Medulla oblongata (tissue), 1 donor: ENCODE results near the gene MAZ.

Source experiments
- DNase-seq: peaks from one replicate; pipeline ENCODE4 v3.0.0-alpha.2; 2015; ENCODE audit errors: extremely low spot score

MAZ gene

DNA sequence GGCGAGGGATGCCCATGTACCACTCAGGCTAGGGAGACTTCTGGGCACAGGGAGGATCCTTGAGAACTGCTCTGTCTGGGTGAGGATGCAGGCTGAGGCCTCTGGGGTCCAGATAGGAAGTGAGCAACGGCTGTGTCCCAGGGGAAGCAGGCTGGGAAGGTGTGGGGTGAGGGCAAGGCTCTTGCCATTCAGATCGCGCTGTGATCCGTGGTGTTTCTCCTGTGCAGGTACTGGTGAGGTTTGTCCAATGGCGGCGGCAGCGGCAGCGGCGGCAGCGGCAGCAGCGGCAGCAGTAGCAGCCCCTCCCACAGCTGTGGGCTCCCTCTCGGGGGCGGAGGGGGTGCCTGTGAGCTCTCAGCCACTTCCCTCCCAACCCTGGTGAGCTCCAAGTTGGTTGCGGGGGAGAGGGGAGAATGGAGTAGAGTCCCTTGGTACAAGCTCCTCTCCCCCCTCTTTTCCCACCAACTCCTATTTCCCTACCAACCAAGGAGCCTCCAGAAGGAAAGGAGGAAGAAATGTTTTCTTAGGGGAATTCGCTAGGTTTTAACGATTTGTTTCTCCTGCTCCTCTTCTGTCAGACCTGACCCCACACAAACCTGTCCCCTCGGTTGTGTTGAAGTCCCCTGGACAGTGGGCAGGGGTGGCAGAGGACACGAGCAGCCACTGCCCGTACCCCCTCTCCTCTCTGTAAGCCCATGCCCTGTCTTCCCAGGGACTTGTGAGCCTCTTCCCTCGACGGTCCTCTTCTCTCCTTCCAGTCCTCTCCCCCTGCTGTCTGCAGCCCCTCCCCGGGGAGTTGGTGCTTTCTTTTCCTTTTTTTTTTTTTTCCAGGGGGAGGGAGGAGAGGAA, 3.7 kb downstream of the MAZ start:
- no peak for DNase-seq

DNA sequence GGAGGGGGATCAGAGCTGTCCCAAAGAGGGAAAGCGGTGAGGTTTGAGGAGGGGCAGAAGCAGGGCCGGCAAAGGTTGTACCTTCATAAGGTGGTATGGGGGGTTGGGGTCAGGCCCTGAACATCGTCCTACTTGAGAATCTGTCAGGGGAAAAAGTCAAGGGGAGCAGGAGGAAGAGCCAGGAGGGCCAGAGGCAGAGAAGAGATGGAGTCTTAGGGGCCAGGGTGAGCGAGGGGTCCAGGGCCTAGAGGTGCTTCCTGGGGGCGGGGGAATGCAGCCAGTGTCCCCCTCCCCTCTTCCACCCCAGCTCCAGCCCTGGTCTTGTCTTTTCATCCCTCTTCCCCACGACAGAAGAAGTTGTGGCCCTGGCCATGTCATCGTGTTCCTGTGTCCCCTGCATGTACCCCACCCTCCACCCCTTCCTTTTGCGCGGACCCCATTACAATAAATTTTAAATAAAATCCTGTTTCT, 4.4 kb downstream of the MAZ start:
- DNase-seq: no peak

DNA sequence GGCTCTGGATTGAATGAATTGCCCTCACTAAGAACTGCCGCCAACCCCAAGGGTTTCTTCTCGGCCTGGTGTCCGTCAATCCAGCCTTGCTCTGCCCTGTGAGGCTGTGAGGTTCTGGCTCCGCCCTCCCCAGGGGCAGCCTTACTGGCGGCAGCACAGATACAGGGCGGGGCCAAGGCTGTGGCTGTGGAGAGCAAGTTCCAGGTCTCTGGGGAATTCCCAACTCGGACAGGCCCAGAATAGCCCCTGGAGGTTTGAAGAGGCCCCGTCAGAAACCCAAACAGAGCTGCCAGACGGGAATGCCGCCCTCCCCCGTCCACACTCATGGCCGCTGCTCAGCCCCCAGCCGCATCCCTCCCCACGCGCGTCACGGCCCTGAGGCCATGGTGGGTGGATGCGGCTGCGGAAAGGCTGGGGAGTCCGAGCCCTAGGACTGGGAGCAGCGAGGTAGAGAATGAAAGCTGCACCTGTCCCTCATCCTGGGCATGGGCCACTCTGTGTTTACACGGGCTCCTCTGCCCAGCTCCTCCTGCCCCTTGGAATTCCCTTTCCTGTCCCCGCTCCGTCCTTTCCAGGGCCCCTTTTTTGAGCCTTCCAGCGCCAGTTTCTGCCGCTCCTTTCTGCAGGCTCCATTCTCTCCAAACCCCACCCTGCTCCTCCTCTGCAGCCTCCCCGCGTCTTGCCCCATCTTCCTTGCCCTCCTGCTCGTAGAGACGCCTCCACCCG, 5.0 kb downstream of the MAZ start:
- peak; percentile 98 for DNase-seq

DNA sequence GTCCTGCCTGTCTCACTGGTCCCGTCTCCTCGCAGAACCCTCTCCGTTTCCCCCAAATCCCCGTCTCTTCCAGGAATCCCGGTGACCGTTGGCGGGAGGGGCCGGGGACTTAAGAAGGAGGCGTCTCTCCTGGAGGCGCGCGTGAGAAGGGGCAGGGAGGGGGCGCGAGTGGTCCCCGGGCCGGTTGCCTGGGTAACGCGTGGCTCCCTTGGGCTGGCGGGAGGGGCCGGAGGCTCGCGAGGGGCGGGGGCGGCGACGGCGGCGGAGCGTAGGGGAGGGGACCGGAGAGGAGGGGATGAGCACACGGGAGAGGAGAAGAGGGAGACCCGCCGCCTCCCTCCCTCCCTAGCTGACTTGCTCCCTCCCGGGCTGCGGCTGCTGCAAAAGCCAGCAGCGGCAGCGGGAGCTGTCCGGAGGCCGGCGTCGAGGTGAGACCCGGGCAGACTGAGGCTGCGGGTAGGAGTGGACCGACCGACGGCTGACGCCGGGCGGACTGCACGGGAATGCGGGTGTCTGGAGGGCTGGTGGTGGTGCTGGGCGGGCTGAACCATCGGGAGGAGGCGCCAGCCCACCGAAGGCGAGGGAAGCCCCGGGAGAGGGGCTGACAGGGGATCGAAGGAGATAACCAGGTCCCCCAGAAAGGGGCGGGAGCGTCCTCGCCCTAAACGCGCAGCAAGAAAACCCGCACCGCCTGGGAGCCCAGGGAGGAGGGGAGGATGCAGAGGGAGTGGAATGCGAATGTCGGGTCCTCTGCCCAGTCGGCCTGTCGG, 5.8 kb downstream of the MAZ start, which contains the start of gene PRRT2:
TSS of gene PRRT2 (plus strand) at position 298 of the 770 bp plus-strand sequence. CDS start 862 bp downstream, outside the sequence.
- DNase-seq: peak; percentile 72

DNA sequence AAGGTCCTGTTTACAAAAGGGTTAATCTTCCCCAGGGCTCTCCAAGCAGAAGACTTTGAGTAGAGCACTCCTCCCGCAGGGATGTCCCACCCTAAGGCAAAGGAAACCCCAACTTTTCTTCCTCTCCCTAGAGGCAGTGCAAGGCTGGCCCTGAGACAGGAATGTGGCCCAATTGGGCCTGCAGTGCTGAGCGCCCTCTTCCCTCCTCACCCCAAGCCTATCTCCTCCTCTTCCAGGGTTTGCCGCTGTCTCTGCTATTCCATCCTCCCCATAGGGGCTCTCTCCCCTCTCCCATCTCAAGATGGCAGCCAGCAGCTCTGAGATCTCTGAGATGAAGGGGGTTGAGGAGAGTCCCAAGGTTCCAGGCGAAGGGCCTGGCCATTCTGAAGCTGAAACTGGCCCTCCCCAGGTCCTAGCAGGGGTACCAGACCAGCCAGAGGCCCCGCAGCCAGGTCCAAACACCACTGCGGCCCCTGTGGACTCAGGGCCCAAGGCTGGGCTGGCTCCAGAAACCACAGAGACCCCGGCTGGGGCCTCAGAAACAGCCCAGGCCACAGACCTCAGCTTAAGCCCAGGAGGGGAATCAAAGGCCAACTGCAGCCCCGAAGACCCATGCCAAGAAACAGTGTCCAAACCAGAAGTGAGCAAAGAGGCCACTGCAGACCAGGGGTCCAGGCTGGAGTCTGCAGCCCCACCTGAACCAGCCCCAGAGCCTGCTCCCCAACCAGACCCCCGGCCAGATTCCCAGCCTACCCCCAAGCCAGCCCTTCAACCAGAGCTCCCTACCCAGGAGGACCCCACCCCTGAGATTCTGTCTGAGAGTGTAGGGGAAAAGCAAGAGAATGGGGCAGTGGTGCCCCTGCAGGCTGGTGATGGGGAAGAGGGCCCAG, 6.7 kb downstream of the MAZ start:
- DNase-seq: no peak

DNA sequence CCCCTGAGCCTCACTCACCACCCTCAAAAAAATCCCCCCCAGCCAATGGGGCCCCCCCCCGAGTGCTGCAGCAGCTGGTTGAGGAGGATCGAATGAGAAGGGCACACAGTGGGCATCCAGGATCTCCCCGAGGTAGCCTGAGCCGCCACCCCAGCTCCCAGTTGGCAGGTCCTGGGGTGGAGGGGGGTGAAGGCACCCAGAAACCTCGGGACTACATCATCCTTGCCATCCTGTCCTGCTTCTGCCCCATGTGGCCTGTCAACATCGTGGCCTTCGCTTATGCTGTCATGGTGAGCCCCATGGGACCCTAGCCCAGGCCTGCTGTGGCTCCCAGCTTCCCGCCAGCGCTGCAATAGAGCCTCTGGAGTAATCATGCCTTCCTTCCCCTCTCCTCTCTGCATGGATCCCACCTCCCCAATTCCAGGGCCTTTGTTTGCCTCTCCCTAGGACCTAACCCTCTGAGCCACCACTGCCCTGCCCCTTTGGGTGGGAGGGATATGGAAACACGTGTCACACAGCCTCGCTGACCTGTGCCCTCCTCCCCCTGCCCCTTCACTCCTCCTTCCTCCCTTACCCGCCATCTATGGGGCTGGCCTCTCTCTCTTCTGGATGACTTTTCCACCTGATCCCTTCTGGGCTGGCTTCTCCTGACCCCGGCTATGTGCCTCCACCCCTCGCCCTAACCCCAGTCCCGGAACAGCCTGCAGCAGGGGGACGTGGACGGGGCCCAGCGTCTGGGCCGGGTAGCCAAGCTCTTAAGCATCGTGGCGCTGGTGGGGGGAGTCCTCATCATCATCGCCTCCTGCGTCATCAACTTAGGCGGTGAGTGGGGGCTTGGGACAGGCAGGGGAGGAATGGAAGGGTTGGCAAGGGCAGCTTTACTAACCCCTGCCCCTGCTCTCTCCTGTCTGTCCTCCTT, 7.6 kb downstream of the MAZ start:
- no peak for DNase-seq

DNA sequence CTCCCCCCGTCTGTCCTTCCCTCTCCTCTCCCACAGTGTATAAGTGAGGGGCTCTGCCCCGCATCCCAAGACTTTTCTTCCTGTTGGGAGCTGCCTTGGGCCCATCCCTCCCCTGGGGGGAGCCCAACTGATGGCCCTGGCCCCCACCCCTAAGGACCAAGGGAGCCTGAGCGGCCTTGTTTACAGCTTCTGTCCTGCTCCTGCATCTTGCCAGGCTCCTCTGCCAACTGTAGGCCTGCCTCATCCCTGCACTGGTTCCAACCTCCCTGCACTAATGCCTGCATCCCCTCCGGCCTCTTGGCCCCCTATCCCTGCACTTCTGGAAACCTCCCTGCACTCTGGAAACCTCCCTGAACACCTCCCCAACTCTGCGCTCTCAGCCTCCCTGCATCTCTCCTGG, 8.3 kb downstream of the MAZ start:
- DNase-seq: no peak

DNA sequence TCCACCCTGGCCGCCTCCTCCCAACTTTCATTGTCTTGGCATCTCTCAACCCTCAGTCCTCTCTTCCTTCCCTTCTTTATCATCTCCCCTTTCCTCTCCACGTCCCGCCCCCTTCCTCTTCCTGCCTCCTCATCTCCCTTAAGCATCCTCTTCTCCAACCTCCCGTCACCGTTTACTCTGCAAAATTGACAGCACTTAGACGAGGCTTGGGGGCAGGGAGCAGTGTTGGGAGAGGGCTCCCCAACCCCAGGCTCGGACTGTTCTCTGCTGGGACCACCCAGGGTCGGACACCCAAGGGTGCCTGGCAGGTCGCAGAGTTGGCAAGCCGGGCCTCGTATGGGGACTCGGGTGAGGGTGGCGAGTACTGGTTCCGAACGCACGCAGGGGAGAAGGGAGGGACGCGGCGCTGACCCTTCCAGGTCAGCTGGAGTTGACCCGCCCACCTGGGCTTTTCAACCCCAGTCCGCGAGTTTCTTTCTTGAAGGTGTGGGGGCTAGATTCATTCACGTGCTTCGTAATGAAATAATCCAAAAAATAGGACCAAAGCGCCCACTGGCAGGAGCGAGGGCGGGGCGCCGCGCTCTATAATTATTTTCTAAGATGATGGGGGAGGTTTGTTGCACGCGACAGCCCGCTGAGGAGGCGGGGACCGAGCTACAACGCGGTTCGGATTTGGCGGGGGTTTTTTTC, 8.8 kb downstream of the MAZ start:
- no peak for DNase-seq

DNA sequence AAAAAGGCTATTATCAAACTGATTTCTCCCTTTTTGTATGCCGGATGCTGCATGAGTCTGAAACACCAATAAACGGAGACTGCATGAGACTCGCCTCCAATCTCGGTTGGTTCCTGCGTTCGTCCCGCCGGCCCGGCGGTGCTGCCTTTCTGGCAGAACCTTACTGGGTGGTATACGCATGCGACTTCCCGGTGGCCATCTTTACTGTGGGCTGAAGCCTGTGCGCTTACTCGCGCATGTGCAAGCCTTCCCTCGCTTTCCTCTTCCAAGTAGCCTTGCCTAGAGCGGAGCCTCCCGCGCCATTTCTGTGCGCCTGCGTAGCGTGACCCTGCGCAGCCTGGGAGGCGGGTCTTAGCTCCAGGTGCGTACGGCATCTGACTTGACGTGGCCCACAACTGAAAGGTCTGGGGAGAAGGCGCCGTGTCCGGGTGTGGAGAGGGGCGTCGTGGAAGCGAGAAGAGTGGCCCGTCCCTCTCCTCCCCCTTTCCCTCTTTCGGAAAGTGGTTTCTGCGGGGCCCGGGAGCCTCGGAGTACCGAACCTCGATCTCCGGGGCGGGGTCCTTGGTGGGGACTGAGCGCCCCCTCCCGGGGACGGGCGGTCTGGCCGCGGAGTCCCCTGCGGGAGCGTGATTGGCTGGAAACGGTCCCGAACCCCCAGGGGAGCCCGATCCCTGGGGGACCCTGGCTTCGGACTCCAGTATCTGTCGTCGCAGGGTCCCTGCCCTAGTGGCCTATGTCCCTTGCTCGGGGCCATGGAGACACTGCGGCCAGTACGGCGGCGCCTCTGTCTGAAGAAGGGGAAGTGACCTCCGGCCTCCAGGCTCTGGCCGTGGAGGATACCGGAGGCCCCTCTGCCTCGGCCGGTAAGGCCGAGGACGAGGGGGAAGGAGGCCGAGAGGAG, 9.7 kb downstream of the MAZ start, which contains the start of gene PAGR1:
TSS of gene PAGR1 (plus strand) at position 360 of the 901 bp plus-strand sequence. CDS start at position 734, 374 bp downstream.
- peak; percentile 98 for DNase-seq

DNA sequence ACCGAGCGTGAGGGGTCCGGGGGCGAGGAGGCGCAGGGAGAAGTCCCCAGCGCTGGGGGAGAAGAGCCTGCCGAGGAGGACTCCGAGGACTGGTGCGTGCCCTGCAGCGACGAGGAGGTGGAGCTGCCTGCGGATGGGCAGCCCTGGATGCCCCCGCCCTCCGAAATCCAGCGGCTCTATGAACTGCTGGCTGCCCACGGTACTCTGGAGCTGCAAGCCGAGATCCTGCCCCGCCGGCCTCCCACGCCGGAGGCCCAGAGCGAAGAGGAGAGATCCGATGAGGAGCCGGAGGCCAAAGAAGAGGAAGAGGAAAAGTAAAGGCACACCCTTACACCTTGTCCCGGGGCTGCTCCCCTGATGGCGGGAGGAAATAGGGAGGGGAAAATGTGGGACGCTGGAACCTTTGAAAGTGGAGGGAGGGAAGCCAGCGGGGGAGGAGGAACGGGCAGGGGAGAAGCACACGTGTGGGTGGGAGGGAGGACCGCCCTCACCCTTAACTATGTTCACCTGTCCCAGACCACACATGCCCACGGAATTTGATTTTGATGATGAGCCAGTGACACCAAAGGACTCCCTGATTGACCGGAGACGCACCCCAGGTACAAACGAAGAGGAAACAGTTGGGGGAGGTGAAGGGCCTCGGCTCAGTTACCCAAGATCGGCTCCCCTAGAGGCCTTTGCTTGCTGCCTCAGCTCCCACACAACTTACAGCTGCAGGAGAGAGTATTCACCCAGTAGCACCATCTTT, 10.5 kb downstream of the MAZ start:
- no peak for DNase-seq

DNA sequence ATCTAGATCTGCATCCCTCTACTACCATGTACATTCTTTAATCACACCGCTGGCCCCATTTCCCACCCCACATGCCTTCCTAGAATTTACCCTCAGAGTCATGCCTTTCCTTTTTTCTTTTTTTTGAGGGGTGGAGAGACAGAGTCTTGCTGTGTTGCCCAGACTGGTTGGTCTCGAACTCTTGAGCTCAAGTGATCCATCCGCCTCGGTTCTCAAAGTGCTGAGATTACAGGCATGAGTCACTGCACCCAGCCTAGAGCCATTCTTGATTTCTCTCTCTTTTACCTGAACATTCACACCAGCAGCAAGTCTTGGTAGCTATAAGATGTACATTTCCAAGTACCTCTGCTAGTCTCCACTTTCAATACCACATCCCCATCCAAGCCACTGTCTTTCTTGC, 11.8 kb downstream of the MAZ start:
- no peak for DNase-seq

DNA sequence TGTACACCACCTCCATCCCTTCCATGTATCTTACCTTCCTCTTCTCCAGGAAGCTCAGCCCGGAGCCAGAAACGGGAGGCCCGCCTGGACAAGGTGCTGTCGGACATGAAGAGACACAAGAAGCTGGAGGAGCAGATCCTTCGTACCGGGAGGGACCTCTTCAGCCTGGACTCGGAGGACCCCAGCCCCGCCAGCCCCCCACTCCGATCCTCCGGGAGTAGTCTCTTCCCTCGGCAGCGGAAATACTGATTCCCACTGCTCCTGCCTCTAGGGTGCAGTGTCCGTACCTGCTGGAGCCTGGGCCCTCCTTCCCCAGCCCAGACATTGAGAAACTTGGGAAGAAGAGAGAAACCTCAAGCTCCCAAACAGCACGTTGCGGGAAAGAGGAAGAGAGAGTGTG, 13.2 kb downstream of the MAZ start:
- DNase-seq: no peak

DNA sequence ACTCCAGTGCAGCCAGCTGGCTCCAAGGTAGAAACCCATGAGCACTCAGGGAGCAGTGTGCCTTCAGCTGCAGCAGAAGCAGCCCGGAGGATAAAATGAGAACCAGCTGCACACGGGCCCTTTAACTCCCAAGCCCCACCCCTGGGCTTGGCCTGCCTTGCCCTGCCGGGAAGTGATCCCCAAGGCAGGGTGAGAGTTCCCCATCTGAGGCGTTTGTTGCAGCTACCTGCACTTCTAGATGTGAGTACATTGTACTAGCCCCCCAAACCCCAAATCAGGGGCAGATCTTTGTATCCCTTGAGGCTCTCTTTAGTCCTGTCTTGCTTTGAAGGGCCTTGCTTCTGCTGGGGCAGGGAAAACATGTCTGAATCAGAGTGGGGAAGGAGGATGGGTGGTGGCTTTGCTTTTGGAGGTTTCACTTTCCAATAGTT, 14.0 kb downstream of the MAZ start, which contains the start of gene MVP:
TSS of gene MVP (plus strand) at position 192 of the 431 bp plus-strand sequence. CDS start 10,088 bp downstream, outside the sequence.
- peak; percentile 78 for DNase-seq

DNA sequence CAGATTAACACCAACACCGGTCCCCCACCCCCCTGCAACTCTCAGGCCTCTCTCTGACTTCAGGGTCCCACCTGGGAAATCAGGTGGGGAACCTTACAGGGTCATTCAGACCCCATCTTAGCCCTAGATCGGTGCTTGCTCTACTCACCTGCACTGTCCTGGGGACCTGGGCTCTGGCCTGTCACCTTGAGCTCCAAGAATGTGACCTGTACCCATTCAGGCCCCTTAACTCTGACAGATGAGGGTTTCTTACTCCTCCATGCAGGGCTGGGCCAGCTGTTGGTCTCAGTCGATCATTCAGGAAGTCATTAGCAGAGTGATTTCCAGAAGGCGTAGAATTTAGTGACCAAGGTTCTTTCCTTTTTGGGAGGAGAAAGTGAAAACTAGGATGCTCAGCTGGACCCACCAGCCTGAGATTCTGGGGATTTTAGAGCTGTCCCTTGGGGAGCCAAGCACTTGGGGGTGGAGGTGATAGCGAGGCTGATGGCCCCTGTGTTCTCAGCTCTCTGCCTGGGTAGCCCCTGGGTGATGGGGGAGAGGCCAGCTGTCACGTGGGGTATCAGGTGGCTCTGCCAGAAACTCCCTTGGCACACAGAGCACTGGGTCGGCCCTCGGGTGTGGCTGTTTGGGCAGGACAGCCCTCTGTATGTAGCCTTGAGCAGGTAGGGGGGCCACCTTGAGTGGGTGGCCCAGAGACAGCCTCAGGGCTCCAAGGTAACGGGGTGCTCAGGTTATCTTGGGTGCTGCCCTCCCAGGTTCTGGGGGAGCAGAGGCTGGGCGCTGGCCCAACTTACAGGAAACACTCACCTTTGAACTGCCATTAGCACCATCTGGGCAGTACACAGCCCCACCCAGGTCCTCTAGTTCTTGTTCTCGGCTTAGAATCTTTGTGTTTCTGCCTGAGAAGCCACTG, 14.7 kb downstream of the MAZ start:
- no peak for DNase-seq

DNA sequence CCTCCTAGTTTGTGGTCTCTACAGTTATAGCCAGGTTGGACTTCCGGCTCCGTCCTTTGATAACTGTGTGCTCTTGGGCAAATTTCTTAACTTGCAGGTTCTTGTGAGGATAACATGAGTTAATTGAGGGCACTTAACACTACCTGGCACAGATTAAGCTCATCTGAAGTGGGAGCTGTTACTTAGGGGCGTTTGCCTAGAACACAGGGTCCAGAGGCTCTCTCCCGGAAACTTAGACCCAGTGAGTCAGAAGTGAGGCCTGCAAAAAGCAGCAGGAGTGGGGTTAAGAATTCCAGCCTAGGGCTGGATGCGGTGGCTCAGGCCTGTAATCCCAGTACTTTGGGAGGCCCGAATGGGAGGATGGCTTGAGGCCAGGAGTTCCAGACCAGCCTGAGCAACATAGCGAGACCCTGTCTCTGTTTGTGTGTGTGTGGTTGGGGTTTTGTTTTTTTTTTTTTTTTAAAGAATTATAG, 15.3 kb downstream of the MAZ start:
- DNase-seq: no peak

DNA sequence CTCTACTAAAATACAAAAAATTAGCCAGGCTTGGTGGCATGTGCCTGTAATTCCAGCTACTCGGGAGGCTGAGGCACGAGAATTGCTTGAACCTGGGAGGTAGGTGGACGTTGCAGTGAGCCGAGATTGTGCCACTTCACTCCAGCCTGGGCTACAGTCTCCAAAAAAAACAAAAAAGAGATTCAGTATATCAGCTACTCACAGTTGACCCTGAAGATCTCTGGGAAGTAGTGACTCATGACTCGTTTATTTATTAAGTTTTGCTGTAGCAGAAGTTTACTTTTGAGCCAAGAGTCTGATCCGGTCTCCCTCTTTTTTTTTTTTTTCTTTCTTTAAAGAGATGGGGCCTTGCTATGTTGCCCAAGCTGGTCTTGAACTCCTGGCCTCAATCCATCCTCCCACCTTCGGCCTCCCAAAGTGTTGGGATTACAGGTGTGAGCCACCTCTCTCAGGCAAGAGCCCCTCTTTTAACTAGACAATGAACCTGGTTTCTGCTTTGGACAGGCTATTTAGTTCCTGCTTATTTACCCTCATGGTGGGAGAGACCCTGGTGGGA, 18.3 kb downstream of the MAZ start:
- DNase-seq: no peak
